Esophagus squamous epithelium (tissue), 5 donors: Measurements from ENCODE around the gene TSPYL2. TPM values are rescaled to one million over a fixed set of nuclear protein-coding genes. Genes with fewer than 3 reads are reported as not detected.

Experiments used
- DNase-seq: peaks from one replicate; lab custom pipeline; 2025; lab: John Stamatoyannopoulos, UW
- H3K27ac ChIP-seq, 4 donors: fragments of 200-600 bp; sonication (generic); one replicate each; pipeline ENCODE4 v1.5.1; 2016 to 2019; ENCODE audit warnings: mild to moderate bottlenecking in 1 of 4
- H3K27me3 ChIP-seq, 4 donors: fragments of 200-600 bp; sonication (generic); 1 replicate in 3 of 4; 2 replicates in 1 of 4; pipeline versions ENCODE4 v1.5.1 to v1.6.0; 2017 to 2021; ENCODE audit warnings: antibody characterized with exemption in 1 of 4
- H3K36me3 ChIP-seq, 3 donors: fragments of 200-600 bp; sonication (generic); one replicate each; pipeline ENCODE4 v1.5.1; 2016 to 2019
- H3K4me1 ChIP-seq, 3 donors: fragments of 200-600 bp; sonication (generic); one replicate each; pipeline ENCODE4 v1.5.1; 2017 to 2019
- H3K4me3 ChIP-seq, 4 donors: fragments of 200-600 bp; sonication (generic); 1 replicate in 3 of 4; 2 replicates in 1 of 4; pipeline ENCODE4 v1.5.1; 2016 to 2019; ENCODE audit warnings: mild to moderate bottlenecking in 2 of 4, moderate library complexity in 1 of 4
- H3K9me3 ChIP-seq, 3 donors: fragments of 200-600 bp; sonication (generic); one replicate each; pipeline ENCODE4 v1.5.1; 2016 to 2019
- CTCF ChIP-seq, 6 experiments: fragments of 450-650 bp in 4 of 6; fragments of 200-600 bp in 2 of 6; sonication (generic) in 2 of 6; IDR thresholded peaks; one replicate each; pipeline ENCODE4 v1.5.1; 2016 to 2019; ENCODE audit warnings: antibody characterized with exemption in 6 of 6, mild to moderate bottlenecking in 4 of 6, moderate library complexity in 4 of 6
- POLR2A ChIP-seq, 4 donors: fragments of 450-650 bp; IDR thresholded peaks; one replicate each; pipeline ENCODE4 v1.6.1; 2017; ENCODE audit warnings: antibody characterized with exemption in 4 of 4, mild to moderate bottlenecking in 4 of 4, moderate library complexity in 3 of 4
- WGBS, 2 donors: methylation state at CpG; one replicate each; pipeline ENCODE4 v1.1.5; 2018; 5-methylcytosine and 5-hydroxymethylcytosine counted together
- intact Hi-C: fragments of 100-400 bp; cut with DNase I; formaldehyde crosslinking; loops from one replicate; pipeline ENCODE4 v1.15.0; 2022
- total RNA-seq, 4 donors: library from RNA; depleted of rRNA; stranded (reverse); fragments of >200 nt; gene quantifications; one replicate each; pipeline ENCODE4 v1.1.0, GENCODE V29; 2016
- donor health status: DM: yes; HTN: yes; CAD: no.

The TSPYL2 gene
- total RNA-seq, 4 donors from 2014 or later, result 4.4 to 40.1 (median 5.3) TPM

GRCh38 chrX:53085661-53086229 is 3.6 kb downstream of the TSPYL2 start:
- DNase-seq, result no peak
- TF ChIP-seq POLR2A (IDR thresholded peaks at IDR 0.05), result no peak
- TF ChIP-seq CTCF (IDR thresholded peaks at IDR 0.05), result no peak
- 80% methylated on average over 7 to 17 of the region's 17 CpGs for WGBS, 2 donors
- Histone ChIP-seq H3K36me3 (peaks cover 0 to 26% (median 0%) of the 10 kb centered on the region in 3 donors), H3K9me3 (no peaks in the 10 kb centered on the region), H3K4me3 (no peak overlapping the region), H3K27ac (peak overlapping the region in 3 of 4 donors; percentile 41 to 93 (median 86)), H3K4me1 (peaks cover 0 to 62% (median 3%) of the 10 kb centered on the region in 3 donors), H3K27me3 (no peaks in the 10 kb centered on the region)
- intact Hi-C loops, result no loop called here

GRCh38 chrX:53086464-53086863 is 4.3 kb downstream of the TSPYL2 start:
- no peak for DNase-seq
- TF ChIP-seq CTCF (IDR thresholded peaks at IDR 0.05), result no peak
- TF ChIP-seq POLR2A (IDR thresholded peaks at IDR 0.05), result no peak
- peak overlapping the region in 3 of 4 donors; percentile 86 to 93 (median 88) for H3K27ac ChIP-seq
- H3K9me3 ChIP-seq, result no peaks in the 10 kb centered on the region
- H3K4me1 ChIP-seq, result peaks cover 0 to 62% (median 3%) of the 10 kb centered on the region in 3 donors
- 33 to 49% methylated on average over 5 to 6 of the region's 6 CpGs for WGBS, 2 donors
- peaks cover 0 to 26% (median 0%) of the 10 kb centered on the region in 3 donors for H3K36me3 ChIP-seq
- no peaks in the 10 kb centered on the region for H3K27me3 ChIP-seq
- H3K4me3 ChIP-seq, result peak overlapping the region in 1 of 4 donors; percentile 2
- intact Hi-C loops, result no loop called here

- TF ChIP-seq CTCF (IDR thresholded peaks at IDR 0.05) (no peak), POLR2A (IDR thresholded peaks at IDR 0.05) (no peak)
- Histone ChIP-seq H3K4me1 (peaks cover 0 to 62% (median 3%) of the 10 kb centered on the region in 3 donors), H3K9me3 (no peaks in the 10 kb centered on the region), H3K27me3 (no peaks in the 10 kb centered on the region), H3K4me3 (peak overlapping the region in 2 of 4 donors; percentile 1 to 2), H3K27ac (peak overlapping the region in 3 of 4 donors; percentile 86 to 93 (median 88)), H3K36me3 (peaks cover 0 to 26% (median 0%) of the 10 kb centered on the region in 3 donors)
- intact Hi-C loops, result no loop called here
- WGBS, 2 donors, result 55% methylated on average over 3 of the region's 3 CpGs; no CpG with 5 or more reads in 1 of the 2 donors
- DNase-seq, result no peak
These were observed 5.2 kb downstream of the TSPYL2 start for GRCh38 chrX:53087388-53087831.

GRCh38 chrX:53088136-53088974 is 6.2 kb downstream of the TSPYL2 start:
- no peaks in the 10 kb centered on the region for H3K27me3 ChIP-seq
- H3K9me3 ChIP-seq, result no peaks in the 10 kb centered on the region
- WGBS, 2 donors, result 25 to 70% methylated on average over 20 to 27 of the region's 51 CpGs
- H3K4me3 ChIP-seq, result peak overlapping the region; percentile 31 to 56 (median 39)
- peaks cover 0 to 62% (median 3%) of the 10 kb centered on the region in 3 donors for H3K4me1 ChIP-seq
- TF ChIP-seq CTCF (IDR thresholded peaks at IDR 0.05), result no peak
- TF ChIP-seq POLR2A (IDR thresholded peaks at IDR 0.05), result peak in 2 of 4 donors; percentile 31 to 37
- H3K36me3 ChIP-seq, result peaks cover 0 to 26% (median 0%) of the 10 kb centered on the region in 3 donors
- no peak for DNase-seq
- intact Hi-C loops, result no loop called here
- peak overlapping the region; percentile 82 to 93 (median 87) for H3K27ac ChIP-seq
